WTC11 (cell line): Measurements from ENCODE around the gene ZFR.

Source experiments
- CREB1 ChIP-seq: sonication (generic); formaldehyde crosslinking; IDR thresholded peaks from 2 replicates; pipeline ENCODE4 v1.8.0; 2023; ENCODE audit warnings: mild to moderate bottlenecking, missing genetic modification reagents
- CREM ChIP-seq: sonication (generic); formaldehyde crosslinking; IDR thresholded peaks from 2 replicates; pipeline ENCODE4 v1.8.1; 2022; ENCODE audit warnings: mild to moderate bottlenecking, missing genetic modification reagents, moderate library complexity
- ESRRA ChIP-seq: sonication (generic); formaldehyde crosslinking; IDR thresholded peaks from 2 replicates; pipeline ENCODE4 v1.8.1; 2022; ENCODE audit warnings: mild to moderate bottlenecking, missing genetic modification reagents, borderline replicate concordance
- FOXJ3 ChIP-seq: sonication (generic); formaldehyde crosslinking; IDR thresholded peaks from 2 replicates; pipeline ENCODE4 v1.9.0; 2021; ENCODE audit warnings: missing genetic modification reagents, mild to moderate bottlenecking, borderline replicate concordance
- GRHL2 ChIP-seq: fragments of 250-450 bp; sonication (Bioruptor Pico); IDR thresholded peaks from 2 replicates; pipeline ENCODE4 v1.8.0; 2022; ENCODE audit warnings: mild to moderate bottlenecking, moderate library complexity; ENCODE audit not compliant: insufficient replicate concordance, severe bottlenecking
- MAX ChIP-seq: sonication (generic); formaldehyde crosslinking; IDR thresholded peaks from 2 replicates; pipeline ENCODE4 v1.8.0; 2022; ENCODE audit warnings: mild to moderate bottlenecking, missing genetic modification reagents
- SMAD3 ChIP-seq: sonication (generic); formaldehyde crosslinking; IDR thresholded peaks from 2 replicates; pipeline ENCODE4 v1.8.0; 2022; ENCODE audit warnings: missing genetic modification reagents, mild to moderate bottlenecking, borderline replicate concordance
- TF ChIP-seq, protein P1 (sequence below): fragments of 200-600 bp; IDR thresholded peaks from 2 replicates; pipeline ENCODE4 v1.8.0; 2022; ENCODE audit warnings: antibody characterized with exemption
- TF ChIP-seq, protein P2 (sequence below): sonication (generic); formaldehyde crosslinking; IDR thresholded peaks from 2 replicates; pipeline ENCODE4 v1.8.1; 2023; ENCODE audit warnings: mild to moderate bottlenecking, missing genetic modification reagents, borderline replicate concordance
- TF ChIP-seq, protein P3 (sequence below): fragments of 250-450 bp; sonication (Bioruptor Pico); IDR thresholded peaks from 2 replicates; pipeline ENCODE4 v2.1.2; 2022; ENCODE audit warnings: mild to moderate bottlenecking, moderate library complexity
- TF ChIP-seq, protein P4 (sequence below): sonication (generic); formaldehyde crosslinking; IDR thresholded peaks from 2 replicates; pipeline ENCODE4 v1.8.1; 2023; ENCODE audit warnings: mild to moderate bottlenecking, missing genetic modification reagents, moderate library complexity
- TF ChIP-seq, protein P5 (sequence below): sonication (generic); formaldehyde crosslinking; IDR thresholded peaks from 2 replicates; pipeline ENCODE4 v1.8.0; 2022; ENCODE audit warnings: missing genetic modification reagents

GRCh38 chr5:32330126-32330971 lies 114.2 kb downstream of the ZFR start:
- TF ChIP-seq, protein P1, sequence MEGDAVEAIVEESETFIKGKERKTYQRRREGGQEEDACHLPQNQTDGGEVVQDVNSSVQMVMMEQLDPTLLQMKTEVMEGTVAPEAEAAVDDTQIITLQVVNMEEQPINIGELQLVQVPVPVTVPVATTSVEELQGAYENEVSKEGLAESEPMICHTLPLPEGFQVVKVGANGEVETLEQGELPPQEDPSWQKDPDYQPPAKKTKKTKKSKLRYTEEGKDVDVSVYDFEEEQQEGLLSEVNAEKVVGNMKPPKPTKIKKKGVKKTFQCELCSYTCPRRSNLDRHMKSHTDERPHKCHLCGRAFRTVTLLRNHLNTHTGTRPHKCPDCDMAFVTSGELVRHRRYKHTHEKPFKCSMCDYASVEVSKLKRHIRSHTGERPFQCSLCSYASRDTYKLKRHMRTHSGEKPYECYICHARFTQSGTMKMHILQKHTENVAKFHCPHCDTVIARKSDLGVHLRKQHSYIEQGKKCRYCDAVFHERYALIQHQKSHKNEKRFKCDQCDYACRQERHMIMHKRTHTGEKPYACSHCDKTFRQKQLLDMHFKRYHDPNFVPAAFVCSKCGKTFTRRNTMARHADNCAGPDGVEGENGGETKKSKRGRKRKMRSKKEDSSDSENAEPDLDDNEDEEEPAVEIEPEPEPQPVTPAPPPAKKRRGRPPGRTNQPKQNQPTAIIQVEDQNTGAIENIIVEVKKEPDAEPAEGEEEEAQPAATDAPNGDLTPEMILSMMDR = no peak
- no peak for TF ChIP-seq SMAD3 (CRISPR knock-in tag)
- no peak for TF ChIP-seq MAX (CRISPR knock-in tag)
- TF ChIP-seq, protein P2, sequence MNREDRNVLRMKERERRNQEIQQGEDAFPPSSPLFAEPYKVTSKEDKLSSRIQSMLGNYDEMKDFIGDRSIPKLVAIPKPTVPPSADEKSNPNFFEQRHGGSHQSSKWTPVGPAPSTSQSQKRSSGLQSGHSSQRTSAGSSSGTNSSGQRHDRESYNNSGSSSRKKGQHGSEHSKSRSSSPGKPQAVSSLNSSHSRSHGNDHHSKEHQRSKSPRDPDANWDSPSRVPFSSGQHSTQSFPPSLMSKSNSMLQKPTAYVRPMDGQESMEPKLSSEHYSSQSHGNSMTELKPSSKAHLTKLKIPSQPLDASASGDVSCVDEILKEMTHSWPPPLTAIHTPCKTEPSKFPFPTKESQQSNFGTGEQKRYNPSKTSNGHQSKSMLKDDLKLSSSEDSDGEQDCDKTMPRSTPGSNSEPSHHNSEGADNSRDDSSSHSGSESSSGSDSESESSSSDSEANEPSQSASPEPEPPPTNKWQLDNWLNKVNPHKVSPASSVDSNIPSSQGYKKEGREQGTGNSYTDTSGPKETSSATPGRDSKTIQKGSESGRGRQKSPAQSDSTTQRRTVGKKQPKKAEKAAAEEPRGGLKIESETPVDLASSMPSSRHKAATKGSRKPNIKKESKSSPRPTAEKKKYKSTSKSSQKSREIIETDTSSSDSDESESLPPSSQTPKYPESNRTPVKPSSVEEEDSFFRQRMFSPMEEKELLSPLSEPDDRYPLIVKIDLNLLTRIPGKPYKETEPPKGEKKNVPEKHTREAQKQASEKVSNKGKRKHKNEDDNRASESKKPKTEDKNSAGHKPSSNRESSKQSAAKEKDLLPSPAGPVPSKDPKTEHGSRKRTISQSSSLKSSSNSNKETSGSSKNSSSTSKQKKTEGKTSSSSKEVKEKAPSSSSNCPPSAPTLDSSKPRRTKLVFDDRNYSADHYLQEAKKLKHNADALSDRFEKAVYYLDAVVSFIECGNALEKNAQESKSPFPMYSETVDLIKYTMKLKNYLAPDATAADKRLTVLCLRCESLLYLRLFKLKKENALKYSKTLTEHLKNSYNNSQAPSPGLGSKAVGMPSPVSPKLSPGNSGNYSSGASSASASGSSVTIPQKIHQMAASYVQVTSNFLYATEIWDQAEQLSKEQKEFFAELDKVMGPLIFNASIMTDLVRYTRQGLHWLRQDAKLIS (CRISPR knock-in tag) = no peak
- TF ChIP-seq, protein P3, sequence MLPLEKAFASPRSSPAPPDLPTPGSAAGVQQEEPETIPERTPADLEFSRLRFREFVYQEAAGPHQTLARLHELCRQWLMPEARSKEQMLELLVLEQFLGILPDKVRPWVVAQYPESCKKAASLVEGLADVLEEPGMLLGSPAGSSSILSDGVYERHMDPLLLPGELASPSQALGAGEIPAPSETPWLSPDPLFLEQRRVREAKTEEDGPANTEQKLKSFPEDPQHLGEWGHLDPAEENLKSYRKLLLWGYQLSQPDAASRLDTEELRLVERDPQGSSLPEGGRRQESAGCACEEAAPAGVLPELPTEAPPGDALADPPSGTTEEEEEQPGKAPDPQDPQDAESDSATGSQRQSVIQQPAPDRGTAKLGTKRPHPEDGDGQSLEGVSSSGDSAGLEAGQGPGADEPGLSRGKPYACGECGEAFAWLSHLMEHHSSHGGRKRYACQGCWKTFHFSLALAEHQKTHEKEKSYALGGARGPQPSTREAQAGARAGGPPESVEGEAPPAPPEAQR (CRISPR knock-in tag) = no peak
- TF ChIP-seq CREM = no peak
- no peak for TF ChIP-seq GRHL2 (CRISPR knock-in tag)
- TF ChIP-seq, protein P4, sequence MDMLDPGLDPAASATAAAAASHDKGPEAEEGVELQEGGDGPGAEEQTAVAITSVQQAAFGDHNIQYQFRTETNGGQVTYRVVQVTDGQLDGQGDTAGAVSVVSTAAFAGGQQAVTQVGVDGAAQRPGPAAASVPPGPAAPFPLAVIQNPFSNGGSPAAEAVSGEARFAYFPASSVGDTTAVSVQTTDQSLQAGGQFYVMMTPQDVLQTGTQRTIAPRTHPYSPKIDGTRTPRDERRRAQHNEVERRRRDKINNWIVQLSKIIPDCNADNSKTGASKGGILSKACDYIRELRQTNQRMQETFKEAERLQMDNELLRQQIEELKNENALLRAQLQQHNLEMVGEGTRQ (CRISPR knock-in tag) = no peak
- TF ChIP-seq CREB1 (CRISPR knock-in tag) = no peak
- TF ChIP-seq, protein P5, sequence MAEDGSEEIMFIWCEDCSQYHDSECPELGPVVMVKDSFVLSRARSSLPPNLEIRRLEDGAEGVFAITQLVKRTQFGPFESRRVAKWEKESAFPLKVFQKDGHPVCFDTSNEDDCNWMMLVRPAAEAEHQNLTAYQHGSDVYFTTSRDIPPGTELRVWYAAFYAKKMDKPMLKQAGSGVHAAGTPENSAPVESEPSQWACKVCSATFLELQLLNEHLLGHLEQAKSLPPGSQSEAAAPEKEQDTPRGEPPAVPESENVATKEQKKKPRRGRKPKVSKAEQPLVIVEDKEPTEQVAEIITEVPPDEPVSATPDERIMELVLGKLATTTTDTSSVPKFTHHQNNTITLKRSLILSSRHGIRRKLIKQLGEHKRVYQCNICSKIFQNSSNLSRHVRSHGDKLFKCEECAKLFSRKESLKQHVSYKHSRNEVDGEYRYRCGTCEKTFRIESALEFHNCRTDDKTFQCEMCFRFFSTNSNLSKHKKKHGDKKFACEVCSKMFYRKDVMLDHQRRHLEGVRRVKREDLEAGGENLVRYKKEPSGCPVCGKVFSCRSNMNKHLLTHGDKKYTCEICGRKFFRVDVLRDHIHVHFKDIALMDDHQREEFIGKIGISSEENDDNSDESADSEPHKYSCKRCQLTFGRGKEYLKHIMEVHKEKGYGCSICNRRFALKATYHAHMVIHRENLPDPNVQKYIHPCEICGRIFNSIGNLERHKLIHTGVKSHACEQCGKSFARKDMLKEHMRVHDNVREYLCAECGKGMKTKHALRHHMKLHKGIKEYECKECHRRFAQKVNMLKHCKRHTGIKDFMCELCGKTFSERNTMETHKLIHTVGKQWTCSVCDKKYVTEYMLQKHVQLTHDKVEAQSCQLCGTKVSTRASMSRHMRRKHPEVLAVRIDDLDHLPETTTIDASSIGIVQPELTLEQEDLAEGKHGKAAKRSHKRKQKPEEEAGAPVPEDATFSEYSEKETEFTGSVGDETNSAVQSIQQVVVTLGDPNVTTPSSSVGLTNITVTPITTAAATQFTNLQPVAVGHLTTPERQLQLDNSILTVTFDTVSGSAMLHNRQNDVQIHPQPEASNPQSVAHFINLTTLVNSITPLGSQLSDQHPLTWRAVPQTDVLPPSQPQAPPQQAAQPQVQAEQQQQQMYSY = no peak
- no peak for TF ChIP-seq FOXJ3 (CRISPR knock-in tag)
- no peak for TF ChIP-seq ESRRA (CRISPR knock-in tag)
